Neural progenitor cell (in vitro differentiated cells): ENCODE data around the gene IGFBP4. TPM values are rescaled to one million over a fixed set of nuclear protein-coding genes. Genes with fewer than 3 reads are reported as not detected.

Source experiments
- DNase-seq: peaks from one replicate; pipeline ENCODE4 v3.0.0-alpha.2; 2016; ENCODE audit warnings: low spot score
- H2AFZ ChIP-seq: fragments of 200-600 bp; sonication (generic); replicated peaks from 2 replicates; pipeline ENCODE4 v1.6.1; 2016; ENCODE audit warnings: antibody characterized with exemption
- H3F3A ChIP-seq: fragments of 200-600 bp; sonication (generic); 2 replicates; pipeline ENCODE4 v1.6.1; 2016; ENCODE audit warnings: antibody characterized with exemption, low read depth
- H3K27ac ChIP-seq: fragments of 200-600 bp; sonication (generic); 2 replicates; pipeline ENCODE4 v1.5.1; 2016; ENCODE audit warnings: mild to moderate bottlenecking
- H3K27me3 ChIP-seq: fragments of 200-600 bp; sonication (generic); 2 replicates; pipeline ENCODE4 v1.6.1; 2016; ENCODE audit warnings: mild to moderate bottlenecking, moderate library complexity
- H3K36me3 ChIP-seq: fragments of 200-600 bp; sonication (generic); 2 replicates; pipeline ENCODE4 v1.5.1; 2016
- H3K4me1 ChIP-seq: fragments of 200-600 bp; sonication (generic); 2 replicates; pipeline ENCODE4 v1.6.1; 2016; ENCODE audit warnings: mixed run types
- H3K4me2 ChIP-seq: fragments of 200-600 bp; sonication (generic); 2 replicates; pipeline ENCODE4 v1.6.1; 2016
- H3K4me3 ChIP-seq: fragments of 200-600 bp; sonication (generic); 2 replicates; pipeline ENCODE4 v1.5.1; 2016
- H3K79me2 ChIP-seq: fragments of 200-600 bp; sonication (generic); 2 replicates; pipeline ENCODE4 v1.6.1; 2016; ENCODE audit warnings: low read depth
- H3K9ac ChIP-seq: fragments of 200-600 bp; sonication (generic); 2 replicates; pipeline ENCODE4 v1.6.1; 2016
- H3K9me3 ChIP-seq: fragments of 200-600 bp; sonication (generic); 2 replicates; pipeline ENCODE4 v1.5.1; 2016; ENCODE audit warnings: low read depth
- H4K20me1 ChIP-seq: fragments of 200-600 bp; sonication (generic); 2 replicates; pipeline ENCODE4 v1.6.1; 2016; ENCODE audit warnings: low read depth
- H3K27ac Mint-ChIP-seq: 3 replicates; pipeline ENCODE4 v1.8.0; 2021; ENCODE audit warnings: mixed read lengths
- H3K27me3 Mint-ChIP-seq: 2 replicates; pipeline ENCODE4 v1.8.0; 2022; ENCODE audit warnings: low read depth, mild to moderate bottlenecking, inconsistent platforms, moderate library complexity, mixed read lengths; ENCODE audit not compliant: insufficient read depth
- H3K36me3 Mint-ChIP-seq: 3 replicates; pipeline ENCODE4 v1.8.0; 2021; ENCODE audit warnings: mixed read lengths
- H3K4me1 Mint-ChIP-seq: 3 replicates; pipeline ENCODE4 v1.8.0; 2021; ENCODE audit warnings: mixed read lengths
- H3K4me3 Mint-ChIP-seq: 3 replicates; pipeline ENCODE4 v1.8.0; 2021; ENCODE audit warnings: mild to moderate bottlenecking, moderate library complexity, mixed read lengths
- H3K9me3 Mint-ChIP-seq: 3 replicates; pipeline ENCODE4 v1.8.0; 2020; ENCODE audit warnings: mixed read lengths
- EZH2 ChIP-seq: fragments of 200-600 bp; sonication (generic); IDR thresholded peaks from 2 replicates; pipeline ENCODE4 v1.6.1; 2017; ENCODE audit warnings: antibody characterized with exemption, mild to moderate bottlenecking, moderate library complexity
- EZH2phosphoT487 ChIP-seq: fragments of 200-600 bp; sonication (generic); IDR thresholded peaks from 2 replicates; pipeline ENCODE4 v1.6.1; 2017; ENCODE audit warnings: antibody characterized with exemption
- total RNA-seq: library from RNA; depleted of rRNA; stranded (reverse); fragments of >200 nt; gene quantifications from 2 replicates; pipeline ENCODE4 v1.2.3, GENCODE V29; 2015; ENCODE audit warnings: low replicate concordance
- TF ChIP-seq, protein P1 (sequence below): fragments of 200-600 bp; sonication (generic); IDR thresholded peaks from 2 replicates; pipeline ENCODE4 v1.5.1; 2017; ENCODE audit warnings: antibody characterized with exemption, mild to moderate bottlenecking

The IGFBP4 gene
- total RNA-seq, 1 donor from 2014 or later, result 14.4 TPM

DNA sequence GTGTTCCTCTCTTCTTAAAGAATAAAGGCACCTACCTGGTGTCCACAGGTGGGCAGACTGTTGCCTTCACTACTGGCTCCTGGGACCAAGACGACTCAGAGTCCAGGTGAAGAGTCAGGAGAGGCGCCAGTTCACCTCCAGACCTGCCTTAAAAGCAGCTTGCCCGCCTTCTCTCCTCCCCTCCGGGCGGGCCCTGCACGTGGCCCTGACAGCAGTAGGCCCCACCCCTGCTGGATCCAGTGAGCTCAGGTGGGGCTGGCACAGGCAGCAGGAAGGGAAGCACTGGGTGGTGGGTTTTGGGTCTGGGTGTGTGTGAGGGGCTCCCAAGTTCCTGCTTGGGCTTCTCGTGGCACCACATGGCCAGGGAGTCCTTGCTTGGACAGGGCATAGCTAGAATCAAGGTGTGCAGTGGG lies 58.3 kb downstream of the IGFBP4 start, which contains the start of gene TNS4:
TNS4 (minus strand) TSS at position 125 of the 413 bp plus-strand sequence. CDS start 5,198 bp downstream, outside the sequence.
- no peaks in the 10 kb centered on the region for H3K36me3 ChIP-seq
- H3K4me1 Mint-ChIP-seq, result peaks cover 14% of the 10 kb centered on the region
- no peaks in the 10 kb centered on the region for H3K36me3 Mint-ChIP-seq
- H3K9me3 ChIP-seq, result no peaks in the 10 kb centered on the region
- H3K9ac ChIP-seq, result no peak within 1 kb of the TSS
- H3K79me2 ChIP-seq, result no peaks in the 10 kb centered on the region
- H2AFZ ChIP-seq, result no peak within 1 kb of the TSS
- peaks cover 7% of the 10 kb centered on the region for H3K27me3 ChIP-seq
- no peaks in the 10 kb centered on the region for H3K9me3 Mint-ChIP-seq
- no peaks in the 10 kb centered on the region for H3F3A ChIP-seq
- no peaks in the 10 kb centered on the region for H4K20me1 ChIP-seq
- no peak within 1 kb of the TSS for H3K4me3 ChIP-seq
- TF ChIP-seq, protein P1, sequence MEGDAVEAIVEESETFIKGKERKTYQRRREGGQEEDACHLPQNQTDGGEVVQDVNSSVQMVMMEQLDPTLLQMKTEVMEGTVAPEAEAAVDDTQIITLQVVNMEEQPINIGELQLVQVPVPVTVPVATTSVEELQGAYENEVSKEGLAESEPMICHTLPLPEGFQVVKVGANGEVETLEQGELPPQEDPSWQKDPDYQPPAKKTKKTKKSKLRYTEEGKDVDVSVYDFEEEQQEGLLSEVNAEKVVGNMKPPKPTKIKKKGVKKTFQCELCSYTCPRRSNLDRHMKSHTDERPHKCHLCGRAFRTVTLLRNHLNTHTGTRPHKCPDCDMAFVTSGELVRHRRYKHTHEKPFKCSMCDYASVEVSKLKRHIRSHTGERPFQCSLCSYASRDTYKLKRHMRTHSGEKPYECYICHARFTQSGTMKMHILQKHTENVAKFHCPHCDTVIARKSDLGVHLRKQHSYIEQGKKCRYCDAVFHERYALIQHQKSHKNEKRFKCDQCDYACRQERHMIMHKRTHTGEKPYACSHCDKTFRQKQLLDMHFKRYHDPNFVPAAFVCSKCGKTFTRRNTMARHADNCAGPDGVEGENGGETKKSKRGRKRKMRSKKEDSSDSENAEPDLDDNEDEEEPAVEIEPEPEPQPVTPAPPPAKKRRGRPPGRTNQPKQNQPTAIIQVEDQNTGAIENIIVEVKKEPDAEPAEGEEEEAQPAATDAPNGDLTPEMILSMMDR, result no peak
- no peak for TF ChIP-seq EZH2phosphoT487
- TF ChIP-seq EZH2, result no peak
- no peak for DNase-seq
- no peak within 1 kb of the TSS for H3K4me2 ChIP-seq
- H3K27me3 Mint-ChIP-seq, result peaks cover 7% of the 10 kb centered on the region
- peak within 1 kb of the TSS; percentile 22 for H3K27ac Mint-ChIP-seq
- H3K4me3 Mint-ChIP-seq, result no peak within 1 kb of the TSS
- no peak within 1 kb of the TSS for H3K27ac ChIP-seq
- H3K4me1 ChIP-seq, result peaks cover 2% of the 10 kb centered on the region

DNA sequence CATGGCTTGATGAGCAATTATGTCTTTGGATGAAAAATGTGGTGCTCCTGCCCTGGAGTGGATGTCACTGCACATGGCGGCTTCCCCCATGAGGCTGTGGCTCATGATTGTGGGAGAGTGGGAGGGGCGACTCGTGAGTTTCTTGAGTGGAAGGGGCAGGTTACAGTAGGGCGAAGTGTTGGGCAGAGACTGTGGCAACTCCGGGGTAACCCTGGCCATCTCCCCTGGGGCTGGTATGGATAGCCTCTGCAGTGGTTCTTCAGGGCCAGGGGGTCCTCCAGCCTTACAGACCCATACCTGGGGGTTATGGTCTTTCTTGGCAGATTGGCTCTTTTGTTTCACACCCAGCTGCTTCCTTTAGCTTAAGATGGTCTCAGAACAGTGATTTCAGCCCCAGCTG lies 59.5 kb downstream of the IGFBP4 start:
- H3K4me2 ChIP-seq, result no peak overlapping the region
- DNase-seq, result no peak
- TF ChIP-seq EZH2phosphoT487 (no peak), EZH2 (no peak)
- TF ChIP-seq, protein P1, result no peak
- Mint-ChIP-seq H3K4me1 (peaks cover 14% of the 10 kb centered on the region), H3K9me3 (no peaks in the 10 kb centered on the region), H3K36me3 (no peaks in the 10 kb centered on the region), H3K27ac (no peak overlapping the region), H3K4me3 (no peak overlapping the region), H3K27me3 (peaks cover 7% of the 10 kb centered on the region)
- H3K4me3 ChIP-seq, result no peak overlapping the region
- H3K4me1 ChIP-seq, result peaks cover 7% of the 10 kb centered on the region
- no peaks in the 10 kb centered on the region for H3K9me3 ChIP-seq
- H3K27ac ChIP-seq, result no peak overlapping the region
- no peaks in the 10 kb centered on the region for H3K79me2 ChIP-seq
- H4K20me1 ChIP-seq, result no peaks in the 10 kb centered on the region
- peaks cover 7% of the 10 kb centered on the region for H3K27me3 ChIP-seq
- H3F3A ChIP-seq, result no peaks in the 10 kb centered on the region
- no peaks in the 10 kb centered on the region for H3K36me3 ChIP-seq
- no peak overlapping the region for H3K9ac ChIP-seq
- H2AFZ ChIP-seq, result no peak overlapping the region

- Histone ChIP-seq H3K79me2 (no peaks in the 10 kb centered on the region), H3K4me1 (peaks cover 7% of the 10 kb centered on the region), H3K36me3 (no peaks in the 10 kb centered on the region), H3K9ac (no peak overlapping the region), H3K4me3 (no peak overlapping the region), H2AFZ (no peak overlapping the region), H3K27ac (no peak overlapping the region), H3K4me2 (no peak overlapping the region), H3F3A (no peaks in the 10 kb centered on the region), H3K9me3 (no peaks in the 10 kb centered on the region), H4K20me1 (no peaks in the 10 kb centered on the region), H3K27me3 (peaks cover 7% of the 10 kb centered on the region)
- no peak for DNase-seq
- no peaks in the 10 kb centered on the region for H3K9me3 Mint-ChIP-seq
- peaks cover 14% of the 10 kb centered on the region for H3K4me1 Mint-ChIP-seq
- peaks cover 7% of the 10 kb centered on the region for H3K27me3 Mint-ChIP-seq
- TF ChIP-seq EZH2phosphoT487 (no peak), EZH2 (no peak)
- TF ChIP-seq, protein P1, result no peak
- H3K4me3 Mint-ChIP-seq, result no peak overlapping the region
- no peaks in the 10 kb centered on the region for H3K36me3 Mint-ChIP-seq
- H3K27ac Mint-ChIP-seq, result no peak overlapping the region
Observed at GRCh38 chr17:40503154-40503553, 59.9 kb downstream of the IGFBP4 start.
